ENCODE measurements around the gene FGF14.

GRCh38 chr13:102443249-102443648, 41.4 kb upstream of the FGF14 start:
- TF ChIP-seq CTCF (IDR thresholded peaks at IDR 0.05) (no peak), ZFX (IDR thresholded peaks at IDR 0.05; ENCODE audit: borderline replicate concordance) (no peak)

Measured in 22Rv1 (cell line).